H4 (cell line): ENCODE measurements around the gene SHC3. TPM values are rescaled to one million over a fixed set of nuclear protein-coding genes. Genes with fewer than 3 reads are reported as not detected.

Source experiments
- DNase-seq: peaks from one replicate; pipeline ENCODE4 v3.0.0-alpha.2; 2015; ENCODE audit warnings: low spot score
- total RNA-seq: library from RNA; depleted of rRNA; stranded (reverse); fragments of >200 nt; shearing (Covaris generic); gene quantifications from 2 replicates; pipeline ENCODE4 v1.2.3, GENCODE V29; 2014; rRNA removed

The SHC3 gene
- total RNA-seq, 1 experiment from 2014 or later: 1.0 TPM

- DNase-seq: no peak
Observed at GRCh38 chr9:88957526-88957925, 221.1 kb downstream of the SHC3 start.

Other genes with a start within 250 kb of the SHC3 start
- gene S1PR3, start 187.3 kb downstream of the SHC3 start, total RNA-seq: 34.8 and 44.8 TPM in 2 replicates
- gene CKS2, start 132.4 kb upstream of the SHC3 start, total RNA-seq: 581 and 614 TPM in 2 replicates
- 14.1 and 18.7 TPM in 2 replicates for gene SECISBP2, start 139.7 kb upstream of the SHC3 start, total RNA-seq